ENCODE data around the gene IGFBP6.
"Not testable (repeated sequence)": the region's sequence is repeated elsewhere in the genome, so short reads cannot be mapped to it uniquely, and the experiment has no call there.

IGFBP6 gene

GRCh38 chr12:53098354-53098981 lies 1.0 kb downstream of the IGFBP6 start:
- peak; percentile 88 for DNase-seq

GRCh38 chr12:53099071-53099882 lies 1.8 kb downstream of the IGFBP6 start:
- DNase-seq, result peak; percentile 97

GRCh38 chr12:53100466-53101151 lies 3.1 kb downstream of the IGFBP6 start:
- DNase-seq, result no peak

- no peak for DNase-seq
These were observed 3.8 kb downstream of the IGFBP6 start for GRCh38 chr12:53101266-53101665.

- DNase-seq, result no peak
These were observed 4.7 kb downstream of the IGFBP6 start for GRCh38 chr12:53101931-53102781.

- DNase-seq, result no peak
These were observed 5.7 kb downstream of the IGFBP6 start, which contains the start of gene SOAT2 for GRCh38 chr12:53102883-53103807. Gene SOAT2 (plus strand): TSS chr12:53103486. CDS start chr12:53103578, 92 bp downstream.

- peak; percentile 9 for DNase-seq
These were observed 6.4 kb downstream of the IGFBP6 start for GRCh38 chr12:53103860-53104305.

GRCh38 chr12:53105256-53105655 lies 7.8 kb downstream of the IGFBP6 start:
- DNase-seq, result no peak

GRCh38 chr12:53105712-53106439 lies 8.4 kb downstream of the IGFBP6 start:
- no peak for DNase-seq

GRCh38 chr12:53107122-53107521 lies 9.7 kb downstream of the IGFBP6 start:
- DNase-seq, result no peak

GRCh38 chr12:53112431-53112830 lies 15.0 kb downstream of the IGFBP6 start:
- not testable (repeated sequence) for DNase-seq

GRCh38 chr12:53113136-53113705 lies 15.8 kb downstream of the IGFBP6 start:
- DNase-seq, result no peak

GRCh38 chr12:53113951-53114350 lies 16.5 kb downstream of the IGFBP6 start:
- no peak for DNase-seq

GRCh38 chr12:53115112-53115890 lies 17.8 kb downstream of the IGFBP6 start:
- DNase-seq, result no peak

- no peak for DNase-seq
These were observed 18.6 kb downstream of the IGFBP6 start for GRCh38 chr12:53115891-53116648.

GRCh38 chr12:53118751-53119300 lies 21.4 kb downstream of the IGFBP6 start:
- DNase-seq, result no peak

GRCh38 chr12:53120685-53121525 lies 23.4 kb downstream of the IGFBP6 start:
- DNase-seq, result no peak

Data from fibroblast of skin of right quadriceps (primary cell).